HepG2 (cell line): Measurements from ENCODE around the gene NOTUM. TPM values are rescaled to one million over a fixed set of nuclear protein-coding genes. Genes with fewer than 3 reads are reported as not detected.

ENCODE experiments used
- ARHGAP35 ChIP-seq: sonication (generic); formaldehyde crosslinking; IDR thresholded peaks from 2 replicates; pipeline ENCODE4 v1.9.0; 2022; ENCODE audit warnings: mild to moderate bottlenecking, inconsistent platforms, moderate library complexity, missing genetic modification reagents, borderline replicate concordance
- CAMTA2 ChIP-seq: sonication (generic); formaldehyde crosslinking; IDR thresholded peaks from 2 replicates; pipeline ENCODE4 v1.4.0; 2020; ENCODE audit warnings: mild to moderate bottlenecking, missing genetic modification reagents, borderline replicate concordance
- CREB3 ChIP-seq: sonication (generic); formaldehyde crosslinking; IDR thresholded peaks from 2 replicates; pipeline ENCODE4 v1.5.0; 2020; ENCODE audit warnings: missing genetic modification reagents
- DDIT3 ChIP-seq: sonication (generic); formaldehyde crosslinking; IDR thresholded peaks from 2 replicates; pipeline ENCODE4 v1.4.0; 2020; ENCODE audit warnings: mild to moderate bottlenecking, missing genetic modification reagents
- HMGXB4 ChIP-seq, 2 experiments: sonication (generic) in 1 of 2; formaldehyde crosslinking in 1 of 2; IDR thresholded peaks; 2 replicates each; pipeline versions ENCODE4 v1.4.0 to v1.6.1; 2018 to 2020; ENCODE audit warnings: missing genetic modification reagents in 2 of 2, borderline replicate concordance in 1 of 2, low read depth in 1 of 2, mild to moderate bottlenecking in 1 of 2, missing biosample characterization in 1 of 2
- IRX3 ChIP-seq: sonication (generic); formaldehyde crosslinking; IDR thresholded peaks from 2 replicates; pipeline ENCODE4 v1.8.1; 2023; ENCODE audit warnings: mild to moderate bottlenecking, low read depth, missing genetic modification reagents, borderline replicate concordance
- KLF15 ChIP-seq: sonication (generic); formaldehyde crosslinking; IDR thresholded peaks from 2 replicates; pipeline ENCODE4 v1.8.1; 2023; ENCODE audit warnings: borderline replicate concordance, mild to moderate bottlenecking, inconsistent platforms, missing genetic modification reagents, mixed read lengths
- RFX5 ChIP-seq: IDR thresholded peaks from 2 replicates; pipeline ENCODE4 v1.6.1; 2011; ENCODE audit warnings: low read depth, low read length, improper control_type of control experiment
- RNF2 ChIP-seq: fragments of 450-650 bp; conservative IDR thresholded peaks from 2 replicates; pipeline ENCODE4 v1.6.1; 2016; ENCODE audit warnings: low read depth
- SP5 ChIP-seq: IDR thresholded peaks from 2 replicates; pipeline ENCODE4 v1.6.1; 2016; ENCODE audit warnings: low read depth, borderline replicate concordance
- TBX3 ChIP-seq: fragments of 450-650 bp; IDR thresholded peaks from 2 replicates; pipeline ENCODE4 v1.6.1; 2017; ENCODE audit warnings: antibody characterized with exemption, mild to moderate bottlenecking, inconsistent platforms, borderline replicate concordance
- THAP8 ChIP-seq: sonication (generic); formaldehyde crosslinking; IDR thresholded peaks from 2 replicates; pipeline ENCODE4 v1.5.1; 2020; ENCODE audit warnings: missing genetic modification reagents, mild to moderate bottlenecking, borderline replicate concordance
- ZHX1 ChIP-seq: sonication (generic); formaldehyde crosslinking; IDR thresholded peaks from 2 replicates; pipeline ENCODE4 v1.8.1; 2022; ENCODE audit warnings: low read depth, mild to moderate bottlenecking, missing genetic modification reagents
- ZKSCAN5 ChIP-seq: sonication (generic); formaldehyde crosslinking; IDR thresholded peaks from 2 replicates; pipeline ENCODE4 v1.5.1; 2020; ENCODE audit warnings: mild to moderate bottlenecking, missing genetic modification reagents
- ZNF296 ChIP-seq: sonication (generic); formaldehyde crosslinking; conservative IDR thresholded peaks from 2 replicates; pipeline ENCODE4 v1.5.0; 2020; ENCODE audit warnings: mild to moderate bottlenecking, missing genetic modification reagents
- ZNF329 ChIP-seq: sonication (generic); formaldehyde crosslinking; IDR thresholded peaks from 2 replicates; pipeline ENCODE4 v1.9.0; 2021; ENCODE audit warnings: low read depth, mild to moderate bottlenecking, missing genetic modification reagents
- ZNF557 ChIP-seq: sonication (generic); formaldehyde crosslinking; IDR thresholded peaks from 2 replicates; pipeline ENCODE4 v1.4.0; 2020; ENCODE audit warnings: missing genetic modification reagents
- polyA plus RNA-seq, 8 experiments: library from polyadenylated mRNA; depleted of rRNA in 3 of 8; stranded (reverse) in 7 of 8; unstranded in 1 of 8; fragments of >200 nt; fragmentation: Illumina TruSeq in 4 of 8; extraction: Trizol in 4 of 8; gene quantifications; 2 replicates each; pipeline versions ENCODE4 v1.2.1 to v1.2.3, GENCODE V29; 2011 to 2016; ENCODE audit warnings: low read depth in 4 of 8, missing spikeins in 1 of 8, mixed read lengths in 1 of 8; ENCODE audit not compliant: insufficient read depth in 1 of 8
- total RNA-seq, 5 experiments: library from RNA; depleted of rRNA; stranded (reverse); fragments of >200 nt; fragmentation: Illumina TruSeq; extraction: Trizol; gene quantifications; 2 replicates each; pipeline ENCODE4 v1.2.3, GENCODE V29; 2016; ENCODE audit warnings: low read depth in 1 of 5

Gene NOTUM
- total and polyA plus RNA-seq, 2 of the 13 experiments (the other 11 are each of a cell fraction or from before 2014, with no cell fraction given) = 150 to 160 TPM

- TF ChIP-seq ZHX1 (CRISPR knock-in tag) (peak; percentile 66; the same call in 1 of the 2 replicates), ZNF557 (peak; percentile 93), ZNF296 (CRISPR knock-in tag) (peak; percentile 97), ZKSCAN5 (CRISPR knock-in tag) (no peak), TBX3 (no peak), SP5 (CRISPR knock-in tag) (peak; percentile 84), CAMTA2 (no peak), RFX5 (peak; percentile 43; the same call in 1 of the 2 replicates), RNF2 (peak; percentile 88), ZNF329 (CRISPR knock-in tag) (no peak; the same call in 1 of the 2 replicates), DDIT3 (CRISPR knock-in tag) (no peak), THAP8 (CRISPR knock-in tag) (peak; percentile 71; the same call in 1 of the 2 replicates), IRX3 (CRISPR knock-in tag) (no peak), CREB3 (CRISPR knock-in tag) (peak; percentile 92), KLF15 (CRISPR knock-in tag) (no peak), ARHGAP35 (CRISPR knock-in tag) (0 out of 2 replicates have a peak, but pooled peaks have one; percentile 64), HMGXB4 (CRISPR knock-in tag; IDR thresholded peaks at IDR 0.05; ENCODE audit: borderline replicate concordance in 1 of 2, low read depth in 1 of 2) (peak; percentile 75 to 87; a peak in 3 of 4 replicates)
Measured at GRCh38 chr17:81991684-81992305, 30.8 kb upstream of the NOTUM start (continued).
